Measurements from ENCODE around the gene ZNF318.

Gene ZNF318

GRCh38 chr6:43299338-43300293 lies 69.8 kb downstream of the ZNF318 start:
- DNase-seq (ENCODE audit: low read depth): no peak

DNA sequence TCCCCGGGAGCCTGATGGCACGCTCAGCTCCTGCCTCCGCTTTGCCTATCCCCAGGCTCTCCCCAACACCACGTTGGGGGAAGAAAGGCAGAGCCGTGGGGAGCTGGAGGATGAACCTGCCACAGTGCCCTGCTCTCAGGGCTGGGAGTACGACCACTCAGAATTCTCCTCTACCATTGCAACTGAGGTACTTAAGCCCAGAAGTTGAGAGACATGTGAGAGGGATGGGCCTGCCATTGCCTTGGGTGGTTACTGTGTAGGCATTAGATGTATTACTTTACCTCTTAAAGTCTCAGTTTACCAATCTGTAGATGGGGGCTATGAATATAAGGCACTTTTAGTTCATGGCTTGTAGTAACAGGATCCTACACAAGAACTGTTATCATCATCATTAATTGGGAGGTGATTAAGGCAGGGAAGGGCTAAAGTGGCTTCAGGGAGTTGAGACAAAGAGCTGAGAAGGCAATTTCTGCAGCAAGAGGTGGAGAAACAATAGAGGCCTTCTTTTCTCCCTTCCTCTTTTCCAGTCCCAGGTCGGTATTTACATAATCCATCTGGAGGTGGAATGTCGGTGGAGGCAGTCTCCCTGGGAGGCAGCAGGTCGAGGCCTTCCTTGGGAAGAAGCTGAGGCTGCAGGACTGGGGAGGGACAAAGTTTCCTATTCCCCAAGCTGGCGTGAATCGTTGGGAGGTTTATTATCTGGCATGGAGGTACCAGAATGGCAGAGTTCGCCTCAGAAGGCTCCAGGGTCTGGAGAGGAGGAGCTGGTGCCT lies 70.7 kb downstream of the ZNF318 start:
- no peak for DNase-seq (ENCODE audit: low read depth)

- no peak for DNase-seq (ENCODE audit: low read depth)
Observed at GRCh38 chr6:43297644-43298564, 71.5 kb downstream of the ZNF318 start, which contains the start of gene SLC22A7. TSS of gene SLC22A7 (plus strand) at chr6:43298260. CDS start at chr6:43298359, 99 bp downstream.

DNA sequence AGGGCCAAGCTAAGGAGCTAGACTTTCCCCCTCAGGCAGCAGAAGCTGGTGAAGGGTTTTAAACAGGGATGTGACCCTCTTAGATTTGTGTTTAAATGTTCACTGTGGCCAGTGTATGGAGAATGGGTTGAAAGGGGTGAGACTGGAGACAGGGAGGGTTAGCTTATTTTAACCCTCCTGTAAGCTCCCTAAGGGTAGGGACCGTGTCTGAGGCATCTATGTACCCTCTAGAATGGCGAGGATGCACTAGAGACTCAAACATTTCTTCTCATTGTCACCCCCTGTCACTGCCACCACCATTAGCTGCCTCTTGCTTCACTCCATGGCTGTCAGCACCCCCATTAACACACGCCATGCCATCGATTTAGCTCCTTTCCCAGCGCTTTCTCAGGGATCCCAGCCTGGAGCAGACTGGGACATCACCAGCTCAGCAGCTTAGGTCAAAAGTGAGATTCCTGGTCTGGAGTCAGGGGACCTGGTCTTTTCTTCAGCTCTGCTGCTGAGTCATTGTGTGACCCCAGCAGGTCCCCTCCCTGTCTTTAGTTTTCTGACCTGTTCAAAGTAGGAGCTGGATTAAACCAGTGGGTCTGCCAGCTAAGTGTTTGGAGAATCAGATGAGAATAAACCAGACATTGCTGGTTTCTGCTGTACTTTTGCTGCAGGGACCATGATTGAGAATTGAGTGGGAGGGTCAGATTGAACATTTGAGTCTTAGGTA lies 72.5 kb downstream of the ZNF318 start:
- DNase-seq (ENCODE audit: low read depth): no peak

DNA sequence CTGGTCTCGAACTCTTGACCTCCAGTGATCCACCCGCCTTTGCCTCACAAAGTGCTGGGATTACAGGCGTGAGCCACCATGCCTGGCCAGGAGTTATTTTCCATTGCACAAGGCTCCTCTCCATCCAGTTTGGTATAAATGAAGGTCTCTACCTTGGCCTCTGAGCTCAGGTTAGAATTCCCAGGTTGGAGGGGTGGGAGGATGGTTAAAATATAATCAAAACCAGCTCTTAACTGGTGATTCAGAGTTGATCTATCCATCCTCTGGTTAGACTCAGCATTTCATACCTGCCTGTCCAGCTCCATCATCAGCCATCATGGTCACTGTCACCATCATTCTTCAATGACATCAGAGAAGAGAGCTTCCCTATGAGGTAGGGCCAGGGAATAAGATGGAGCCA lies 74.0 kb downstream of the ZNF318 start:
- DNase-seq (ENCODE audit: low read depth): no peak

DNA sequence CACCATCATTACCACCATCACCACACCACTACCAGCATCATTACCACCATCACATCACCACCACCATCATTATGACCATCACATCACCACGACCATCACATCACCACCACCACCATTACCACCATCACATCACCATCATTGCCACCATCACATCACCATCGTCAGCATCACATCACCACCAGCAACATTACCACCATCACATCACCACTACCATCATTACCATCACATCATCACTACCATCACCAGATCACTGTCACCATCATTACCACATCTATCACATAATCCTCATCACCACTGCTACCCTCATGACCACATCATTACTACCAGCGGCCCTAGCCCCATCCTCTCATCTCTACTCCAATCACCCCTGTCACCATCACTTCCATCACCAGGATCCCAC lies 74.9 kb downstream of the ZNF318 start:
- DNase-seq (ENCODE audit: low read depth): no peak

- no peak for DNase-seq (ENCODE audit: low read depth)
Observed at GRCh38 chr6:43293698-43294097, 75.7 kb downstream of the ZNF318 start.

DNA sequence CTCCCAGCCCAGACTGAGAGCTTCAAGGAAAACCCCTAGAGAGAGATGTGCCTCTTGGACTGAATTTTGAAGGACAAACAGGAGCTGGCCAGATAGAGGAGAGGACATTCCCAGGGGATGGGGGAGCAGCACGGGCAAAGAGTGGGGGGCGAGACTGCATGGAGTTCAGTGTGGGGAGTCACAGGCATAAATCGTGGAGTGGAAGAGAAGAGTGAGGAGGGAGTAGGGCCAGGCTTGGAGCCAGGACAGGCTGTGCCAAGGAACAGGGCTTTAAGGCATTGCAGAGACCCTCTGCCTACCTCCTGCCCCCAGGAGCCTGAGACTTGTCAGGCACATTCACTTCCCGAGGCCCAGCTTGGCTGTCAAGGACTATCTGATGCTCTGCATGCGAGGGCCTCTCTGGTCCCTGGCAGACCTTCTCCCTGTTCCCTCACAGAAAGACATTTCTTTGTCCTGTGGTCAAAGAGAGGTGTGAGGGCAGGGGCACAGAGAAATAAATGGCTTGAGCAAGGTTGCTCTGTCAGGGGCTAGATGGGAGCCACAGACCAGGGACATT lies 76.6 kb downstream of the ZNF318 start:
- no peak for DNase-seq (ENCODE audit: low read depth)

GRCh38 chr6:43292341-43292740 lies 77.1 kb downstream of the ZNF318 start:
- no peak for DNase-seq (ENCODE audit: low read depth)

DNA sequence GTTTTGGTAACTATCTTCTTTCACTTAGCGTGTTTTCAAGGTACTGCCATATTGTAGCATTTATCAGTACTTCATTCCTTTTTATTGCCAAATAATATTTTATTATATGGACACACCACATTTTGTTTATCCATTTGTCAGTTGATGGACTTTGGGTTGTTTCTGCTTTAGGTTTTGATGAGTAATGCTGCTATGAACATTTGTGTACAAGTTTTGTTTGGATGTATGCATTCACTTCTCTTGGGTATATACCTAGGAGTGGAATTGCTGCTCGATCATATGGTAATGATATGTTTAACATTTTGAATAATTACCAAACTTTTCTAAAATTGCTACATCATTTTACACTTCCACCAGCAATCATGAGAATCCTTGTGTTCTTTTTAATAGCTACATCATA lies 77.7 kb downstream of the ZNF318 start:
- no peak for DNase-seq (ENCODE audit: low read depth)

GRCh38 chr6:43290905-43291355 lies 78.5 kb downstream of the ZNF318 start:
- no peak for DNase-seq (ENCODE audit: low read depth)

- no peak for DNase-seq (ENCODE audit: low read depth)
Observed at GRCh38 chr6:43290339-43290904, 79.0 kb downstream of the ZNF318 start.

DNA sequence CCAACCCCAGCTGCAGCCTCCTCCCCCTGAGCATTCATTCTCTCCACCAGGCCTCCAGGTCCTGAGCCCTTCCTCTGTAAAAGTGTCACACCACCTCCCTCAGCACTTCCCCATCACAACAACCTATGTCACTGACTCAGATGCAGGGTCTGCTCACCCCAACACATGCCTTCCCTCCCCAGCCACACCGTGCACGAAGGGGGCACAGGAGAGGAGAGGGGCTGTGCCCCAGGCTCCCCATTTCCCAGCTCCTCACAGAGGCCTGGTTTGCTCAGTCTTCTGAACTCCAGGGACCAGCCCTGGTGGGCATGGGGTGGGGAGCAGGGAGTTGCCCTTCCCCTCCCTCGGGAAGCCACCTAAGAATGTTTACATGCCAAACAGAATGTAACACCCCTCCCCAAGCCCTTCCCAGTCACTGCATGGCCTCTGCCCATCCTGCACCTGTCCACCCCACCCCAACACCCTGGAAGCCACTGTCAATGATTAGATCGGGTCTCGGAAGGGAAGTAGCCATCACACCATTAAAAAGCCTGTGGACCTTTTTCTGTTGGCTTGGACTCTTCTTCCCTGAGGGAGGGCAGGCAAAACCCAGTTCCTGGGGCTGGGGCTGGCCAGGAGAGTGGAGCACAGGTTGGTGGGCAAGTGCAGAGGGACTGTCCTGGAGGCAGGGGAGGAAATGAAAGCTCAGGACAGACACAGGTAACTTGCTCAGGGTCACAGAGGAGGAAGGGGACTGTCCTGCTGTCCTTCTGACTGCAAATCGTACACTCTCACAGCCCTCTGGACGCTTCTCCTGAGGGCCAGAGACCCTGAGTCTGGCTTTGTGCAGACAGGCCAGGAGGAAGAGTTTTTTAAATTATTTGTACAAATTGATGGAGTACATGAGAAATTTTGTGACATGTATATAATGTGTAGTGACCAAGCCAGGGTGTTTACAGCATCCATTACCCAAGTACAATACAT lies 81.4 kb downstream of the ZNF318 start:
- DNase-seq (ENCODE audit: low read depth): no peak

GRCh38 chr6:43286980-43287716 lies 82.3 kb downstream of the ZNF318 start:
- DNase-seq (ENCODE audit: low read depth): no peak

DNA sequence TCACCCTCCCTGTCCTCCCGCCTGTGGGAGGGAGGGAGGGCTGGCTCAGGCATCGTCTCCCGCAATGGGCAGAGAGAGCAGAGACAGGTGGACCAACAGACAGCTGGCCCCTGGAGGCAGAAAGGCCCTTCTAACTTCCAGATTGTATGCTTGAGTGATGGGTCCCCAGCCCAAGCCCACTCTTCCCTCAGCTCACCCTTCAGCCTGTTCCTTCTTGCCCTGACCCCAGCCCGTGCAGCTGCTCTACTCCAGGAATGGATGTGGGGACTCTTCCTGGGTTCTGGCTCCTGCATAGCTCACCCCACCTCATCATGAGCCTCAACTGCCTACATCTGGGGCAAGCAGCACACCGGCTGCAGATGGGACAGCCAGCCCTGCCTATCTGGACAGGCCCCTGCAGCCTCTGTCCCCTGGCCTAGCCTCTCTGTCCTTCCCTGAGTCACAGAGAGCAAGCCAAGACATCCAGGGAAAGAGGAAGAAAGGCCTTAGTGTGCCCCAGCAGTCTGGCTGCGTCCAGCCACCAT lies 82.9 kb downstream of the ZNF318 start:
- no peak for DNase-seq (ENCODE audit: low read depth)
